ENCODE measurements around the gene KNG1. TPM values are rescaled to one million over a fixed set of nuclear protein-coding genes. Genes with fewer than 3 reads are reported as not detected.

Gene KNG1
- total RNA-seq, 1 experiment from 2014 or later = 0.25 TPM

- Histone ChIP-seq H3K4me1 (ENCODE audit: control insufficient read depth in 1 of 2, insufficient read depth in 2 of 2, low read length in 2 of 2) (no peaks in the 10 kb centered on the region), H3K9ac (ENCODE audit: low read length) (no peak overlapping the region), H3K36me3 (ENCODE audit: control insufficient read depth in 1 of 2, insufficient read depth in 2 of 2, low read length in 2 of 2) (no peaks in the 10 kb centered on the region), H3K27me3 (ENCODE audit: insufficient read depth, low read length) (no peaks in the 10 kb centered on the region), H3K9me2 (ENCODE audit: insufficient read depth) (no peaks in the 10 kb centered on the region), H3K9me3 (ENCODE audit: control insufficient read depth in 1 of 2, insufficient read depth in 1 of 2, low read depth in 1 of 2, low read length in 2 of 2) (no peaks in the 10 kb centered on the region), H3K79me2 (ENCODE audit: insufficient read depth, low read length) (no peaks in the 10 kb centered on the region), H3K4me3 (replicated peaks in 1 of 2; ENCODE audit: low read depth in 1 of 2, low read length in 2 of 2) (no peak overlapping the region), H4K20me1 (ENCODE audit: insufficient read depth) (no peaks in the 10 kb centered on the region), H3K27ac (ENCODE audit: low read depth, low read length) (no peak overlapping the region), H3K4me2 (ENCODE audit: low read length) (no peak overlapping the region), H2AFZ (ENCODE audit: low read depth, low read length, poor library complexity, severe bottlenecking) (no peak overlapping the region)
- CTCF ChIA-PET = no interaction called here
- POLR2A ChIA-PET = no interaction called here
- TF ChIP-seq EZH2phosphoT487 (IDR thresholded peaks at IDR 0.05; ENCODE audit: borderline replicate concordance) (no peak), JUND (IDR thresholded peaks at IDR 0.05) (no peak), ZFX (IDR thresholded peaks at IDR 0.05) (no peak), RAD21 (IDR thresholded peaks at IDR 0.05; ENCODE audit: low read depth) (no peak), SP1 (IDR thresholded peaks at IDR 0.05; ENCODE audit: low read depth) (no peak), CEBPB (IDR thresholded peaks at IDR 0.05; ENCODE audit: low read depth) (no peak), EGR1 (IDR thresholded peaks at IDR 0.05; ENCODE audit: low read depth) (no peak), FOSL1 (IDR thresholded peaks at IDR 0.05; ENCODE audit: low read depth) (no peak), TCF7L2 (IDR thresholded peaks at IDR 0.05; ENCODE audit: borderline replicate concordance, extremely low read depth, insufficient read depth, insufficient read length) (no peak), POLR2A (IDR thresholded peaks at IDR 0.05; ENCODE audit: borderline replicate concordance, extremely low read depth, insufficient read depth, insufficient read length) (no peak)
- TF ChIP-seq, protein P1, sequence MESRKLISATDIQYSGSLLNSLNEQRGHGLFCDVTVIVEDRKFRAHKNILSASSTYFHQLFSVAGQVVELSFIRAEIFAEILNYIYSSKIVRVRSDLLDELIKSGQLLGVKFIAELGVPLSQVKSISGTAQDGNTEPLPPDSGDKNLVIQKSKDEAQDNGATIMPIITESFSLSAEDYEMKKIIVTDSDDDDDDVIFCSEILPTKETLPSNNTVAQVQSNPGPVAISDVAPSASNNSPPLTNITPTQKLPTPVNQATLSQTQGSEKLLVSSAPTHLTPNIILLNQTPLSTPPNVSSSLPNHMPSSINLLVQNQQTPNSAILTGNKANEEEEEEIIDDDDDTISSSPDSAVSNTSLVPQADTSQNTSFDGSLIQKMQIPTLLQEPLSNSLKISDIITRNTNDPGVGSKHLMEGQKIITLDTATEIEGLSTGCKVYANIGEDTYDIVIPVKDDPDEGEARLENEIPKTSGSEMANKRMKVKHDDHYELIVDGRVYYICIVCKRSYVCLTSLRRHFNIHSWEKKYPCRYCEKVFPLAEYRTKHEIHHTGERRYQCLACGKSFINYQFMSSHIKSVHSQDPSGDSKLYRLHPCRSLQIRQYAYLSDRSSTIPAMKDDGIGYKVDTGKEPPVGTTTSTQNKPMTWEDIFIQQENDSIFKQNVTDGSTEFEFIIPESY (IDR thresholded peaks at IDR 0.05; ENCODE audit: extremely low read depth, insufficient replicate concordance, low read length) = no peak
- RAD21 ChIA-PET (ENCODE audit: low non-redundant PET in 1 of 2, low total read pairs in 2 of 2, uncharacterized antibody in 2 of 2, unreplicated experiment in 2 of 2) = no interaction called here
- no peak for DNase-seq (ENCODE audit: low read depth, low spot score)
- no peak for ATAC-seq
- BruUV-seq (replicated peaks) = no TSS peak
- intact Hi-C loops (cut with micrococcal nuclease) = no loop called here
Observed at GRCh38 chr3:186693843-186694242, 23.3 kb upstream of the KNG1 start.

Measured in HCT116 (cell line).